Choroid plexus epithelial cell (primary cell): ENCODE results near the gene EEF1AKMT2.

Experiments used
- DNase-seq: peaks from one replicate; pipeline ENCODE4 v3.0.0-alpha.2; 2010; ENCODE audit warnings: low read depth
- H3K4me3 ChIP-seq: 2 replicates; pipeline ENCODE4 v1.5.1; 2011; ENCODE audit warnings: low read depth, mild to moderate bottlenecking, control low read depth, low read length, moderate library complexity
- TF ChIP-seq, protein P1 (sequence below): conservative IDR thresholded peaks from 2 replicates; pipeline ENCODE4 v1.5.1; 2011; ENCODE audit warnings: low read depth, mild to moderate bottlenecking, control low read depth, inconsistent platforms, low read length, moderate library complexity

EEF1AKMT2 gene

DNA sequence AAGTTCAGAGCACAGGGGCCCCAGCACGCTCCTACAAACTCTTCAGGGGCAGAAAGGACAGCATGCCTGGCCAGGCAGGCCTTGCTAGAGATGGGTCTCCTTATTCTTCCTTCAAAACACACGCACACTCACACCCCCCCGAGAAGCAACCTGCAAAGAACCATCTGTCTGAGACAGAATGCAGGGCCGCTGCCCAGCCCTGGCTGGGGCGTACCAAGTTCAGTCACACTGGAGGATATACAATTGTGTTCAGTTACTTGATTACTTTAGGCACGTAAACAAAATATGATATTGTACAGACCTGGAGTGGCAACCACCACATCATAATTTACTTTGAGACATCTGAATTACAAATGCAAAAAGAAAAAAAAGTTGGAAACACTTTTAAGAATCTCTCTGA, 53.2 kb downstream of the EEF1AKMT2 start:
- H3K4me3 ChIP-seq, result no peak overlapping the region
- DNase-seq, result no peak
- TF ChIP-seq, protein P1, sequence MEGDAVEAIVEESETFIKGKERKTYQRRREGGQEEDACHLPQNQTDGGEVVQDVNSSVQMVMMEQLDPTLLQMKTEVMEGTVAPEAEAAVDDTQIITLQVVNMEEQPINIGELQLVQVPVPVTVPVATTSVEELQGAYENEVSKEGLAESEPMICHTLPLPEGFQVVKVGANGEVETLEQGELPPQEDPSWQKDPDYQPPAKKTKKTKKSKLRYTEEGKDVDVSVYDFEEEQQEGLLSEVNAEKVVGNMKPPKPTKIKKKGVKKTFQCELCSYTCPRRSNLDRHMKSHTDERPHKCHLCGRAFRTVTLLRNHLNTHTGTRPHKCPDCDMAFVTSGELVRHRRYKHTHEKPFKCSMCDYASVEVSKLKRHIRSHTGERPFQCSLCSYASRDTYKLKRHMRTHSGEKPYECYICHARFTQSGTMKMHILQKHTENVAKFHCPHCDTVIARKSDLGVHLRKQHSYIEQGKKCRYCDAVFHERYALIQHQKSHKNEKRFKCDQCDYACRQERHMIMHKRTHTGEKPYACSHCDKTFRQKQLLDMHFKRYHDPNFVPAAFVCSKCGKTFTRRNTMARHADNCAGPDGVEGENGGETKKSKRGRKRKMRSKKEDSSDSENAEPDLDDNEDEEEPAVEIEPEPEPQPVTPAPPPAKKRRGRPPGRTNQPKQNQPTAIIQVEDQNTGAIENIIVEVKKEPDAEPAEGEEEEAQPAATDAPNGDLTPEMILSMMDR, result no peak

DNA sequence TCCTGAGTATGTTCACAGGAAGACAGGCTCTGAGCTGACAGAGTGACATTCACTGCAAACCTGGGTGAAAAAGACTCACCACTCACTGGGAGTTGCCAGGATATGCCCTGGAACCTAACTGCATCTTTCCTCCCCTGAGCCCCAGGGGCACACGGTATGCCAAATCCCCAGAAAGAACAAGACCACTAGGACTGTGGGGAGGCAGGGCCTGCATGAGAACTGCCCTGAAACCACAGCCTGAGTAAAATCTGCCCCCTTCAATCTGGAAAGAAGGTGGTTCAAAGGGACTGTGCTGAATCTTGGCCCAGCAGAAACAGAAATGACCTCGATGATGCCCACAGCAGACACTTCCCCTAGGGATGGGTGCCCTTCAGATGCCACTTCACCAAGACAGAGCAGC, 54.0 kb downstream of the EEF1AKMT2 start:
- TF ChIP-seq, protein P1, result no peak
- DNase-seq, result no peak
- no peak overlapping the region for H3K4me3 ChIP-seq

DNA sequence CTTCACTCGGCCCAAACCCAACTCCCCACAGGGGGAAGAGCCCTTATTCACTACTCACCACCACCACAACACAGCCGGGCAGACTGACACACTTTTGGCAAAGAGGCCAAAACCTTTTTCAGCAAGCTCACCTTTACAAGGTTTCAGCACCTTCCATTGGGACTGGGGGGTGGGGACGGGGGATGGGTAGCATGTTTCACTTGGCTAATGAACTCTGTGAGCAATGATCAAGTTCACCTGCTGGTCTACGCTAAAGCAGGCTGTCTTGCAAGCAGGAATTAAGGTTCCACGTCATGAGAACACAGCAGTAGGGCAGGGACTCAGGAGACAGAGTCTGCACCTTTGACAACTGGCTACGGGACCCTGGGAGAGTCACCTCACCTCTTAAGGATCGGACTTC, 54.5 kb downstream of the EEF1AKMT2 start:
- no peak overlapping the region for H3K4me3 ChIP-seq
- TF ChIP-seq, protein P1, result no peak
- no peak for DNase-seq

DNA sequence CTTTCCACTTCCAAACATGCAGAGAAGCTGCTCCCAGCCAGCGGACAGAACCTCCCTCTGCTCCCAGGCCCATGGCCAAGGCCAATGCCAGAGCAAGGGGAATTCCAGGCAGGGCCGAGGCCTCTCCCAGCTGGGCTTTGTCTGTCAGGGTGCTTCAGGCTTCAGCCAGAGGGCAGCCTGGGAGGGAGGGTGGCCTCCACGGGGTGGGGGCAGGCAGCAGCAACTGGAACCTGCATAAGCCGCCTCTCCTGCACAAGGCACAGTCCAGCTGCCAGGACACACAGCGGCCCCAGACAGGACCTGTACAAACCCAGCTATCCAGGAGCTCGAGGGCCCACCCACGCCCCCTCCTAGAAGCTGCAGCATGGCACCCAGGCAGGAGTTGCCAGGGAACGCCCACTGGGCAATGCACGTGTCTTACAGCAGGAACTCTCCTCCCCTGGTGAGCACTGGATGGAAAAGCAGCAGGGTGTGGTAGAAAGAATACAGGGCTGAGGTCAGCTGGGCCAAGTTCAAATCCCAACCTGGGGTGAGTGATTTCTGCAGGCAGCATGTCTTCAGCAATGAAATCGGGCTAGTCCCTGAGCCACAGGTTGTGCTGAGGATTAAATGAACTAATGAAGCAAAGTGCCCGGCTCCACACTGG, 55.1 kb downstream of the EEF1AKMT2 start:
- DNase-seq, result peak; percentile 82
- H3K4me3 ChIP-seq, result no peak overlapping the region
- TF ChIP-seq, protein P1, result no peak

DNA sequence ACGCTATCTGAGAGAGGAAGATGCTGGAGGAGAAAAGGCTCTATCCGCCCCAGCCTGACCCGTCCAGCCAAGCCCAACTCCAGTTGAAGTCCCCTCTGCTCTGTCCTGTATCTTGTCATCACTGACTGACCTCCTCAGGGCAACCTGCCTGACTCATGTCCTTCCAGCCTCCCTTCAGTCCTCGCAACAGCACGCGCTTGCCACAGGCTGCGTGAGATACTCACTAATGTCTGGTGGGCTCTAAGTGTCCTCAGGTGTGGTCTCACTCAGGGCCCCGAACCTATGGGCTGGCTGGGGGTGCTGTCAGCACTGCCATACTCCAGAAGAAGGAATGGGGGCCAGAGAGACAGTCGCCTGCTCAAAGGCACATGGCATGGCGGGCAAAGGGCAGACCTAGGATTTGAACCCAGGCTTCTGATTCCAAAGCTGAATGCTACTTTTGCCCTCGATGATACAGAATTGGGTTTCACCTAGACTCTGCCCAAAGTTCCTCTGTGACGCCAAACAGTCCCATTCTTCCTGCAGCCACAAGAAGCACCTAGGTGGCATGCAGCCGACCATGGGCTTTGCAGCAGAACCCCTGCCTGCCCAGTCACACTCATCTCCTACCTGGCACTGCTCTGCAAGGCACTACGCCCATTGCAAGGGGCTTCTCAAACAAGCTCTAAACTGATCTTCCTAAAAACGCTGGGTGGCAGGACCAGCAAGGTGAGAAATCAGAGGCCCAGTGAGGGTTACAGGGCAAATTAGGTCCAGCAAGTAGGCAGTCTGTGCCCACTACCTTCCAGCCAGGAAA, 56.0 kb downstream of the EEF1AKMT2 start:
- no peak overlapping the region for H3K4me3 ChIP-seq
- TF ChIP-seq, protein P1, result no peak
- DNase-seq, result no peak

DNA sequence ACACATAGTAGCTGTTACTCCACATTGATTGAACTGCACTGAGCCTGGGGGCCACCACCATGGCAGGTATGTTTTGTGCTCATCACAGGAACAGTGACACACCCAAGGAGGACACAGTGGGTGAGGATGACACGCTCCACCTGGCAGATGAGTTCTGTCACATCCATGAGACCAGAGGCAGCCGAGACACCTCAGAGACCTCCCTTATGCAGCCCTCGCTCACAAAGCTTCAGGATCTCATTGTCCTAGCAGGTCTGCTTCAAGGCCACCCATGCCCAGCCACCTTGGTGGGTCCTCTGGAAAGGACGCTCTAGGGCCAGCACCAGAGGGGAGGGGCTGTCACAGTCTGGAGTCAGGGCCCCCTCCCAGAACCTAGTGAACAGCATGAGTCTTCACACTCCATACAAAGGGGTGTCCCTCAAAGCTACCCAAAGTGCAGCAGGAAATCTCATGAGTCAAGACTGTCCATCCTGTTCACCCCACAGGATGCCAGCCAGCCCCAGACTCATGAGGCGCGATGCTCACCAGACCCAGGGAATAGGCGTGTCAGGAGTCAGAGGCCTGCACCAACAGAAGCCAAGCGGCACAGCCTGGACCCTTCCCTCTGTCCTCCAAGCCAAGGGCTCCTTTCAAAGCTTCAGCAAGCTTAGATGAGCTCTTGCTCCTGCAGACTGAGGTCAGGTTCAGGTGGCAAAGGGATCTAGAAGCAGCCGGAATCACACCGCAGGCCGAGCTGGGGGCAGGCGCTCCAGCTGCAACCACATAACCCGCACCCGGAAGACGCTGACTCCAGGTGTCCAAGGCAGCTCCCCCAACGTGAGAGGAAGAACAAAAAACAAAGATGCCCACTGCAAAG, 57.1 kb downstream of the EEF1AKMT2 start:
- DNase-seq, result no peak
- H3K4me3 ChIP-seq, result no peak overlapping the region
- TF ChIP-seq, protein P1, result no peak
